HepG2 (cell line): ENCODE results near the gene CEBPG. TPM values are rescaled to one million over a fixed set of nuclear protein-coding genes. Genes with fewer than 3 reads are reported as not detected.

Experiments used
- GPN1 ChIP-seq: sonication (generic); formaldehyde crosslinking; IDR thresholded peaks from 2 replicates; pipeline ENCODE4 v1.5.1; 2020; ENCODE audit warnings: missing genetic modification reagents, borderline replicate concordance
- LCORL ChIP-seq, 2 experiments: fragments of 450-650 bp in 1 of 2; sonication (generic) in 1 of 2; formaldehyde crosslinking in 1 of 2; IDR thresholded peaks; 2 replicates each; pipeline versions ENCODE4 v1.5.0 to v1.6.1; 2017 to 2020; ENCODE audit warnings: antibody characterized with exemption in 1 of 2, missing genetic modification reagents in 1 of 2
- PAWR ChIP-seq: sonication (generic); formaldehyde crosslinking; IDR thresholded peaks from 2 replicates; pipeline ENCODE4 v1.4.0; 2020; ENCODE audit warnings: missing genetic modification reagents, mild to moderate bottlenecking, borderline replicate concordance
- PHF20 ChIP-seq: sonication (generic); formaldehyde crosslinking; IDR thresholded peaks from 2 replicates; pipeline ENCODE4 v1.5.0; 2020; ENCODE audit warnings: mild to moderate bottlenecking, missing genetic modification reagents
- PITX1 ChIP-seq: sonication (generic); formaldehyde crosslinking; IDR thresholded peaks from 2 replicates; pipeline ENCODE4 v1.5.1; 2020; ENCODE audit warnings: mild to moderate bottlenecking, missing genetic modification reagents
- PTBP1 ChIP-seq: fragments of 200-400 bp; formaldehyde crosslinking; IDR thresholded peaks from 2 replicates; pipeline ENCODE4 v1.6.1; 2018; ENCODE audit warnings: low read length, low read depth; ENCODE audit not compliant: poor library complexity, severe bottlenecking
- RARG ChIP-seq: sonication (generic); formaldehyde crosslinking; IDR thresholded peaks from 2 replicates; pipeline ENCODE4 v1.4.0; 2020; ENCODE audit warnings: low read depth, mild to moderate bottlenecking, missing genetic modification reagents
- ZNF138 ChIP-seq: sonication (generic); formaldehyde crosslinking; IDR thresholded peaks from 2 replicates; pipeline ENCODE4 v1.5.0; 2020; ENCODE audit warnings: mild to moderate bottlenecking, low read depth, missing genetic modification reagents
- ZNF333 ChIP-seq: sonication (generic); formaldehyde crosslinking; IDR thresholded peaks from 2 replicates; pipeline ENCODE4 v1.4.0; 2020; ENCODE audit warnings: mild to moderate bottlenecking, missing genetic modification reagents, borderline replicate concordance
- ZNF354B ChIP-seq: sonication (generic); formaldehyde crosslinking; IDR thresholded peaks from 2 replicates; pipeline ENCODE4 v1.8.0; 2022; ENCODE audit warnings: mild to moderate bottlenecking, missing genetic modification reagents
- ZNF570 ChIP-seq: sonication (generic); formaldehyde crosslinking; IDR thresholded peaks from 2 replicates; pipeline ENCODE4 v1.4.0; 2020; ENCODE audit warnings: mild to moderate bottlenecking, missing genetic modification reagents, borderline replicate concordance
- ZNF614 ChIP-seq: IDR thresholded peaks from 2 replicates; pipeline ENCODE4 v1.6.1; 2018; ENCODE audit warnings: missing biosample characterization, missing genetic modification reagents, inconsistent platforms, borderline replicate concordance
- polyA plus RNA-seq, 8 experiments: library from polyadenylated mRNA; depleted of rRNA in 3 of 8; stranded (reverse) in 7 of 8; unstranded in 1 of 8; fragments of >200 nt; fragmentation: Illumina TruSeq in 4 of 8; extraction: Trizol in 4 of 8; gene quantifications; 2 replicates each; pipeline versions ENCODE4 v1.2.1 to v1.2.3, GENCODE V29; 2011 to 2016; ENCODE audit warnings: low read depth in 4 of 8, missing spikeins in 1 of 8, mixed read lengths in 1 of 8; ENCODE audit not compliant: insufficient read depth in 1 of 8
- total RNA-seq, 5 experiments: library from RNA; depleted of rRNA; stranded (reverse); fragments of >200 nt; fragmentation: Illumina TruSeq; extraction: Trizol; gene quantifications; 2 replicates each; pipeline ENCODE4 v1.2.3, GENCODE V29; 2016; ENCODE audit warnings: low read depth in 1 of 5
- TF ChIP-seq, protein P1 (sequence below): sonication (generic); formaldehyde crosslinking; IDR thresholded peaks from 2 replicates; pipeline ENCODE4 v1.8.1; 2022; ENCODE audit warnings: mild to moderate bottlenecking, missing genetic modification reagents
- TF ChIP-seq, protein P2 (sequence below): sonication (generic); formaldehyde crosslinking; IDR thresholded peaks from 2 replicates; pipeline ENCODE4 v1.8.1; 2023; ENCODE audit warnings: mild to moderate bottlenecking, missing genetic modification reagents, borderline replicate concordance
- TF ChIP-seq, protein P3 (sequence below), 2 experiments: fragments of 450-650 bp in 1 of 2; sonication (generic) in 1 of 2; formaldehyde crosslinking in 1 of 2; IDR thresholded peaks; 2 replicates each; pipeline versions ENCODE4 v1.6.1 to v1.8.0; 2016 to 2022; ENCODE audit warnings: antibody characterized with exemption in 1 of 2, mild to moderate bottlenecking in 1 of 2, missing genetic modification reagents in 1 of 2

Gene CEBPG
- total and polyA plus RNA-seq, 2 of the 13 experiments (the other 11 are each of a cell fraction or from before 2014, with no cell fraction given) = 25.7 to 34.3 TPM

DNA sequence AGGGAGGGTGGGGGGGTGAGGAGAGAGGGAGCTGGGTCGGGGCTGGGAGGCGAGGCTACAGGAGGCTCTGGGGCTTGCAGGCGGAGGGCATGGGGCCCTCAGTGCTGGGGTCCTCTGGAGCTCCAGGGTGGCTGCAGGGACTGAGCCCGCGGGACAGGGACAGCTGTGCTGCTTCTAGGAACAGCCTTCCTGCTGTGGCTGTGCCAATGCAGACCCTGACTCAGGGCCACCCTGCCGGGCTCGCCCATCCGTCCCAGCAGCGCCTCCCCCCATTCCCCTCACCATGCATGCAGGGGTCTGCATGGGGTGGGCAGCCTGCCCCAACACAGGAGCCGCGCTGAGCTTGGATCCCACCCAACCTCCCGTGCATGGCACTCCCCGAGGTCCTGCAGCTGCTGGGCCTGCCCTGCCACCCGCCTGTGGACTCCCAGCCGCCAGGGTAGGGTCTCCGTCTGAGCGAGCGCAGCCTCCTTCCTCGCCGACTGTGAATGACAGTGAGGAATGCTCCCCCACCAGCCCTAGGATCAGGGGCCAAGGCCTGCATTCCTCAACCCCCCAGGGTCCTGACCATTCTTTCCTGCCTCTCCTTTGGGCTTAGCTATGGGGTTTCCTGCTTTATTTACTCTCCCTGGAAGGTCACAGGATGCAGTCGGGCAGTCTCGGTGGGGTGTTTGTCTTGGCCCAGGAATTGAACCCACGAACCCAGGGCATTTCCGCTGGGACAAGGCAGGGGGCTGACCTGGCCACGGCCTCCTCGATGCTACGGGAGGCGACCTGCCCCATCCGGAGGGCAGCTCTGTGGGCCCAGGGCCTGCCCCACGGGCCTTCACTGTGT is 23.4 kb downstream of the CEBPG start (continued):
- TF ChIP-seq ZNF138 (CRISPR knock-in tag) = no peak
- TF ChIP-seq ZNF614 (CRISPR knock-in tag) = peak; percentile 75
- TF ChIP-seq PTBP1 = no peak
- no peak for TF ChIP-seq ZNF354B (CRISPR knock-in tag)
- no peak for TF ChIP-seq ZNF570 (CRISPR knock-in tag)
- 0 out of 2 replicates have a peak, but pooled peaks have one; percentile 31 for TF ChIP-seq ZNF333 (CRISPR knock-in tag)
- TF ChIP-seq GPN1 (CRISPR knock-in tag) = no peak
- TF ChIP-seq, protein P1, sequence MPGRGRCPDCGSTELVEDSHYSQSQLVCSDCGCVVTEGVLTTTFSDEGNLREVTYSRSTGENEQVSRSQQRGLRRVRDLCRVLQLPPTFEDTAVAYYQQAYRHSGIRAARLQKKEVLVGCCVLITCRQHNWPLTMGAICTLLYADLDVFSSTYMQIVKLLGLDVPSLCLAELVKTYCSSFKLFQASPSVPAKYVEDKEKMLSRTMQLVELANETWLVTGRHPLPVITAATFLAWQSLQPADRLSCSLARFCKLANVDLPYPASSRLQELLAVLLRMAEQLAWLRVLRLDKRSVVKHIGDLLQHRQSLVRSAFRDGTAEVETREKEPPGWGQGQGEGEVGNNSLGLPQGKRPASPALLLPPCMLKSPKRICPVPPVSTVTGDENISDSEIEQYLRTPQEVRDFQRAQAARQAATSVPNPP (CRISPR knock-in tag) = no peak
- peak; percentile 95 for TF ChIP-seq PITX1 (CRISPR knock-in tag)
- TF ChIP-seq, protein P2, sequence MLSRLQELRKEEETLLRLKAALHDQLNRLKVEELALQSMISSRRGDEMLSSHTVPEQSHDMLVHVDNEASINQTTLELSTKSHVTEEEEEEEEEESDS (CRISPR knock-in tag) = no peak
- TF ChIP-seq RARG (CRISPR knock-in tag) = no peak
- TF ChIP-seq PHF20 (CRISPR knock-in tag) = 0 out of 2 replicates have a peak, but pooled peaks have one; percentile 33
- 0 out of 2 replicates have a peak, but pooled peaks have one; percentile 7 for TF ChIP-seq LCORL (IDR thresholded peaks at IDR 0.05)
- peak; percentile 99 for TF ChIP-seq LCORL (CRISPR knock-in tag; IDR thresholded peaks at IDR 0.05)
- no peak for TF ChIP-seq PAWR (CRISPR knock-in tag)
- TF ChIP-seq, protein P3, sequence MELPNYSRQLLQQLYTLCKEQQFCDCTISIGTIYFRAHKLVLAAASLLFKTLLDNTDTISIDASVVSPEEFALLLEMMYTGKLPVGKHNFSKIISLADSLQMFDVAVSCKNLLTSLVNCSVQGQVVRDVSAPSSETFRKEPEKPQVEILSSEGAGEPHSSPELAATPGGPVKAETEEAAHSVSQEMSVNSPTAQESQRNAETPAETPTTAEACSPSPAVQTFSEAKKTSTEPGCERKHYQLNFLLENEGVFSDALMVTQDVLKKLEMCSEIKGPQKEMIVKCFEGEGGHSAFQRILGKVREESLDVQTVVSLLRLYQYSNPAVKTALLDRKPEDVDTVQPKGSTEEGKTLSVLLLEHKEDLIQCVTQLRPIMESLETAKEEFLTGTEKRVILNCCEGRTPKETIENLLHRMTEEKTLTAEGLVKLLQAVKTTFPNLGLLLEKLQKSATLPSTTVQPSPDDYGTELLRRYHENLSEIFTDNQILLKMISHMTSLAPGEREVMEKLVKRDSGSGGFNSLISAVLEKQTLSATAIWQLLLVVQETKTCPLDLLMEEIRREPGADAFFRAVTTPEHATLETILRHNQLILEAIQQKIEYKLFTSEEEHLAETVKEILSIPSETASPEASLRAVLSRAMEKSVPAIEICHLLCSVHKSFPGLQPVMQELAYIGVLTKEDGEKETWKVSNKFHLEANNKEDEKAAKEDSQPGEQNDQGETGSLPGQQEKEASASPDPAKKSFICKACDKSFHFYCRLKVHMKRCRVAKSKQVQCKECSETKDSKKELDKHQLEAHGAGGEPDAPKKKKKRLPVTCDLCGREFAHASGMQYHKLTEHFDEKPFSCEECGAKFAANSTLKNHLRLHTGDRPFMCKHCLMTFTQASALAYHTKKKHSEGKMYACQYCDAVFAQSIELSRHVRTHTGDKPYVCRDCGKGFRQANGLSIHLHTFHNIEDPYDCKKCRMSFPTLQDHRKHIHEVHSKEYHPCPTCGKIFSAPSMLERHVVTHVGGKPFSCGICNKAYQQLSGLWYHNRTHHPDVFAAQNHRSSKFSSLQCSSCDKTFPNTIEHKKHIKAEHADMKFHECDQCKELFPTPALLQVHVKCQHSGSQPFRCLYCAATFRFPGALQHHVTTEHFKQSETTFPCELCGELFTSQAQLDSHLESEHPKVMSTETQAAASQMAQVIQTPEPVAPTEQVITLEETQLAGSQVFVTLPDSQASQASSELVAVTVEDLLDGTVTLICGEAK (IDR thresholded peaks at IDR 0.05) = no peak
- TF ChIP-seq, protein P3 (CRISPR knock-in tag; IDR thresholded peaks at IDR 0.05) = peak; percentile 63; the same call in 1 of the 2 replicates
